HG02970 (cell line): ENCODE data around the gene MAP3K2.

Experiments used
- ATAC-seq: cut with Tn5 transposase; IDR thresholded peaks from one replicate; pipeline ENCODE4 v1.9.1; 2021; ENCODE audit warnings: mild to moderate bottlenecking, moderate library complexity, moderate number of reproducible peaks; ENCODE audit not compliant: unreplicated experiment, low FRiP score

Gene MAP3K2

DNA sequence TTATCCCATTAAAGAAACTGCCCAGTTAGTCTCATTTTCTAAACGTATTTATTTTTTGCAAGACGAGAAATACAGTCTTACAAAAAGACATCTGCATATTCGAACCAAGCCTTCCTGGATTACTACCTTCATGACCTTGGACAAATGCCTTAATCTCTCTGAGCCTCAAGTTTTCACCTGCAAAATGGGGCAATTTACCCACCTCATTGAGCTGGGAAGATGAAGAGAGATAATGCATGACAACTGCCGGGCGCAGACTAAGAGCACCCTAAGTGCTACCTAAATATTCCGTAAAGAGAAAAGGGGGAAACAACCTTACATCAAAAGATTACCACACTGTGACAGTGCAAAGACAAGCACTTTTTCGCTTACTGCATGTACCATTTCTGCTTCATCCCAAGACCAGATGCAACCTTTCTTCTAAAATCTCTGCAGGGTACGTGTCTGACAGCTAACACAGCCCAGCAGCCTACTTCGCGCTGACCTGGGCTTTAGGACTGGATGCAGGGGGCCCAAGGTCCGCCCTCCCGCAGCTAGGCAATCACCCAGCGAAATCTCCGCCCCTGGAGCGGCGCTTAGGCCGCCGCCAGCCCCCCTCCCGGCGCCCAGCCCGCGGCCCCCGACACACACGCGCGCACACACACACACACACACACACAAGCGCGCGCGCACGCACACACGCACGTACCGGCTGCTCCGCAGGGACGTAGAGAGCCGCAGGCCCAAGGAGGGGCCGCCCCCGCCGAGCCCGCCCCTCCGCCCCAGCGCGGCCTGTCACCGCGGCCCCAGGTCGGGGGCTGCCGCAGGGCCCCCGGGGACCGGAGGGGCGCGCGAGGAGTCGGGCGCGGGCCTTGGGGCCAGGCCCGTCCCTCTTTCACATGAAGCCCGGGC is 766 bp downstream of the MAP3K2 start:
- peak; percentile 57 for ATAC-seq

DNA sequence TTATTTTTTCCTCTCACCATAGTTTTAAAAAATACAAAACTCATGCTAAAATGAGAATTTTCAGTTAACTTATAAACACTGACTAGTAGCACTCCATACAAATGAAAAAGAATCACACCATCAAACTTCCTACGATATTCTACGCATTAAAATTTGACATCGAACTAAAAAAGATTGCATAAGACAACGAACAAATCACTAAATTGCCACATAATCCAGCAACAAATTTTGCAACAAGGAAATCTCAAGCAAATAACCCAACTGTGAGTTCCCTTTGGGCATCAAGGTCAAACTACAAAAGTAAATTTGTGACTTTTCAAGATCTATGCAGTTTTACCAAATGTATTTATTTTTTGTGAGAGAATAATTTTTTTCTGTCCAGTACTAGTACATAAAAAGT is 1.5 kb downstream of the MAP3K2 start:
- no peak for ATAC-seq

DNA sequence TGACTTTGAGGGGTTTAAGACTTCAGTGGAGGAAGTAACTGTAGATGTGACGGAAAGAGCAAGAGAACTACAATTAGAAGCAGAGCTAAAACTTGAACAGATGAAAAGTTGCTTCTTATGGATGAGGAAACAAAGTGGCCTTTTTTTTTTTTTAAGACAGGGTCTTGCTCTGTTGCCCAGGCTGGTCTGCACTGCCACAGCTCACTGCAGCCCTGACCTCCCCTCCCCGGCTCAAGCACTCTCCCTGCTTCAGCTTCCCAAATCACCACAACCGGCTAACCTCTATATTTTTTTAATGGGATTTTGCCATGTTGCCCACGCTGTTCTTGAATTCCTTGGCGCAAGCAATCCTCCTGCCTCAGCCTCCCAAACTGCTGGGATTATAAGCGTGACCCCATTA is 3.2 kb downstream of the MAP3K2 start:
- no peak for ATAC-seq

DNA sequence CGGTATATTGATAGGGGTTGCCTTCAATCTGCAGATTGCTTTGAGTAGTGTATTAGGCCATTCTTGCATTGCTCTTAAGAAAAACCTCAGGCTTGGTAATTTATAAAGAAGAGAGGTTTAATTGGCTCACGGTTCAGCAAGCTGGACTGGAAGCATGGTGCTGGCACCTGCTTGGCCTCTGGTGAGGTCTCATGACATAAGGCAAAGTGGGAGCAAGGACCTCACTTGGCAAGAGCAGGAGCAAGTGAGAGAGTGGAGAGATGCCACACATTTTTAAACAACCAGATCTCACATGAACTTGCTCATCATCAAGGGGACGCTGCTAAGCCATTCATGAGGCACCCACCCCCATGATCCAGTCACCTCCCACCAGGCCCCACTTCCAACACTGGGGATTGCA is 4.9 kb downstream of the MAP3K2 start:
- ATAC-seq, result no peak

DNA sequence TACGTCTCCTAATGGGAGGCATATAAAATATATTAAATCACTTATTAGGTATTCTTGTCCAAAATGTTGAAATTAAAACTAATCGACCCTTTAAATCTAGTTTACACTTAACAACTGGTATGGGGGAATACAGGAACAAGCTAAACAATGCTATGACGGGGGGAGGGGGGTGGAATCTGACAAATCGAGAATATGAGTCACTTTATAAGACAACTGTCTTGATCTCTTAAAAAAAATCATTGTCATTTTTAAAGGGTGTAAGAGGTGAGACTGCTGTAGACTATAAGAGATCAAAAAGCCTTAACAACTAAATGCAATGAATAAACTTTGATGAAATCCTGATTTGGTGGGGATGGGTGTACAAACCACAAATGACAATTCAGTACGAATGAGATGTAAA is 6.0 kb downstream of the MAP3K2 start:
- no peak for ATAC-seq

DNA sequence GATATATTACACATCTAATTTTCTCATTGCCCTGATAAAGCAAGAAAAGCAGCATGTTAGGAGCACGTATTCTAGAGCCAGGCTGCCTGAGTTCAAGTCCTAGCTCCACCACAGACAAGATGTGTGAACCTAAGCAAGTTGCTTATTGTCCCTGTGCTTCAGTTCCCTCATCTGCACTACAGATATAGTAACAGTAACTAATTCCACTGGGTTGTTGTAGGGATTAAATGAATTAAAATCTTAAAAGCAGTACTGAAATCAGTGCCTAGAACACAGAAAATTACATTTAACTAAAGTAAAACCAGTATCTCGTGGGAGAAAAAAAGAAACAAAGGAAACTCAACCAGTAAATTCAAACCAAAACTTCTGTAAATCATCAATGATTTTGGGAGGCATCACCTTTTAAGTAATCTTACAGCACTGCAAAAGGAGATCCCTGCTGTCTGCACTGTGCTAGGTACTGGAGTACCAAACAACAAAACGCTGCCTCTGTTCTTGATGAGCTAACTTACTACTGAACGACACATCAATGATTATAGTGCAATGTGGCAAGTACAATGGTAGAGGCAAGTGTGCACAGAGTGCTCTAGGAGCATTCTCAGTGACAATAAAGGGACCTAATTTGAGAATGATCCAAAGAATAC is 7.9 kb downstream of the MAP3K2 start:
- no peak for ATAC-seq

DNA sequence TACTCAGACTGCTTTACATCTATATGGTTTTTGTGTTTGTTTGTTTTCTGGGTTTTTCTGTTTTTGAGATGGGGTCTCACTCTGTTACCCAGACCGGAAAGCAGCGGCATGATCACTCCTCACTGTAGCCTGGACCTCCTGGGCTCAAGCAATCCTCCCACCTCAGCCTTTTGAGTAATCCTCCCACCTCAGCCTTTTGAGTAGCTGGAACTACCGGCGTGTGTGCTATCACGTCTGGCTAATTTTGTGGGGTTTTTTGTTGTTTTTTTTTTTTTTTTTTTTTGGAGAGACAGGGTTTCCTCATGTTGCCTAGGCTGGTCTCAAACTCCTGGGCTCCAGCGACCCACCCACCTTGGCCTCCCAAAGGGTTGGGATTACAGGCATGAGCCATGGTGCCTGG is 9.1 kb downstream of the MAP3K2 start:
- no peak for ATAC-seq

DNA sequence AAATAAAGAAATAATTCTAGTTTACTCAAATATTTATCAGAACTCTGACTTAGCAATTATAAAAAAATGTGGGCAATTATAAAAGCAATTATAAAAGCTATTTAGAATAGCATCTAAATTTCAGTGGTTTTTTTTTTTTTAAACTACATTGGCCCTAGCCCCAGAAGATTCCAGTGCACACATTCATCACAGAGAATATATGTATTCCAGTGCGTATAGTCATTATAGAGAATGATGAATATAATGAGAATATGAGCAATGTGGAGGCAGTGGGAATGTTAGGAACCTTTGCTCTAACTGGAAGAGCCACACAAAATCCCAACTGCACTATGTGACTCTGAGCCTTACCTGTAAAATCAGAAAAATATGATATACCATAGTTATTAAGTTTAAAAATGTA is 10.5 kb downstream of the MAP3K2 start:
- no peak for ATAC-seq

DNA sequence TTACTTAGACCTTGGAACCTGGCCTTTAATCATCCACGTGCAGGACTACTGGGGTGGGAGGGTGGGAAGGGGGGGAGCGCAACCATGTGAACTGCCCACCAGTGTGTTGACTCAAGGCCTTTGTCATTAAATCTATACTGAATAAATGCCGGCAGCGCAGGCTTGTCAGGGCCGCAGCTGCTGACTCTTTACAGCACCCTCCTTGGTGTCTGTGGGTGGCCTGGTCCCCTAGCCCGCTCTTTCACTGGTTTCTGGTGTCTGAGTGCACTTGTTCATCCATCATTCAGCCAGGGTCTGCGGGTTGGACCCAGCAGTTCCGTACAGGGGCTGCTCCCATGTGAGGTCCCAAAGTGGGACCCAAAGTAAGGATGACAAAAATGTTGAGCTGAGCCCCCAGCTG is 11.5 kb downstream of the MAP3K2 start:
- no peak for ATAC-seq

DNA sequence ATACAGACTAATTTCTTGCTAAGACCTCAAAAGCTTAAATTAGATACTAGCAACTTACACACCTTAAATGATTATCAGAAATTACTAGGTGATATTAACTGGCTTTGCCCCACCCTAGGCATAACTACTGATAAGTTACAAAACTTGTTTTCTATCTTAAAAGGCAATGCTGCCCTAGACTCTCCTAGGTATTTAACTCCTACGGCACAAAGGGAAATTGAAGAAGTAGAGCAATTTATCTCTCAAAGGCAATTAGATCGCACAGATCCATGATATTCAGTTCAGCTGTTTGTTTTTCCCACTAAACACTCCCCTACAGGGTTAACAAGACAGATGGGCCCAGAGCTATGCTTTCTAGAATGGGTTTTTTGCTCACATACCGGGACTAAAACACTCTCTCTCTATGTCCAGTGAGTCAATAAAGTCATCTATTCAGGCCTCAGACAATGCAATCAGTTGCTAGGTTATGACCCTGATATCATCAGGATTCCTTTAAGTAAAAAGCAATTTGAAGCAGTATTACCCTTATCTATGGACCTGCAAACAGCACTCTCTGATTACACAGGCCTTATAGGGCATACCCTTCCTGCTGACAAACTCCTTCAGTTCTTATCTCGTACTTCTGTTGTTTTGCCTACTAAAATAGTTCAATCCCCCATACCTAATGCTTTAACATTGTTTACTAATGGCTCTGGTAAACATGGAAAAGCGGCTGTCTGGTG is 14.3 kb downstream of the MAP3K2 start:
- ATAC-seq, result no peak

DNA sequence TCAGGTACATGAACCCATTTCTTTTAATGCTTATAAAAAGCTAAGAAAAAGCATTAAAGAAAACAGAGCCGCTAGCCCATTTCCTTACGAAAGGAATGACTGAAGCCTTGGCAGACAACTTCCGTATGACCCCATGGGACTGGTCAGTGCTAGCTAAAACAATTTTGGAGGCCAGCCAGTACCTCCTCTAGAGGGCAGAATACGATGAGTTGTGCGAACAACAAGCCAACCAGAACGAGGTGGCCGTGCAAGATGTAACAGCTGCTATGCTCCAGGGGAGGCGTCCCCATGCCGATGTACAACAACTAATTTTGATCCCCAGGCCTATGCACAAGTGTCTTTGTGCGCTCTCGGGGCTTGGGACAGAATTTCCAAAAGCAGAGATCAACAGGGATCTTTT is 16.7 kb downstream of the MAP3K2 start:
- ATAC-seq, result no peak

DNA sequence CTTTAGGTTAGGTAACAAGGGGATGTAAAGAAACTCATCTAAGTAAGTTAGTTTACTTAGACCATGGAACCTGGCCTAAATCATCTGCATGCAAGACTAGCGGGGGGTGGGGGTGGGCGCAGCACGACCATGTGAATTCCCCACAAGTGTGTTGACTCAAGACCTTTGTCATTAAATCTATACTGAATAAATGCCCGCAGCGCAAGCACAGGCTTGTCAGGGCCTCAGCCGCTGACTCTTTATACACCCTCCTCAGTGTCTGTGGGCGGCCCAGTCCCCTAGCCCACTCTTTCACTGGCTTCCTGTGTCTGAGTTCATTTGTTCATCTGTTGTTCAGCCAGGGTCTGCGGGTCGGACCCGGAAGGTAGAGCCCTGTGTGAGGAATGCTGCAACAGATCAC is 17.8 kb downstream of the MAP3K2 start:
- no peak for ATAC-seq

DNA sequence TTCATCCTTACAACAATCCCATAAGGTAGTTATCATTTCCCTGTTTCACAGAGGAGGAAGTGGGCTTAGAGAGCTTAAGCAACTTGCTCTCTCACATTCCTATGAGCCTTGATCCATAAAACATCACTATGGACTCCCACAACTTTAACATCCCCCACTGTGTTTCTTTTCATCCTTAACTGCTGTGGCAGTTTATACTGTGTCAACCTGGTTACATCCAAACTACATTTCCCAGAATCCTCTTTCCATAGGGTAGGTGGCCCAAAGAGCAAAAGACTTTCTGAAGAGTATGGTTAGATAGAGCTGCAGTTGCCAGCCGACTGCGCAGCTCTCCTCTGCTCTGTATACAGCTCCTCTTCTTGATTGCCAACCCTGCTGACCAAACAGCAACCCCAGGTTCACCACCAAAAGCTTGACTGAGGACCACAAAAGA is 22.5 kb downstream of the MAP3K2 start:
- ATAC-seq, result no peak

DNA sequence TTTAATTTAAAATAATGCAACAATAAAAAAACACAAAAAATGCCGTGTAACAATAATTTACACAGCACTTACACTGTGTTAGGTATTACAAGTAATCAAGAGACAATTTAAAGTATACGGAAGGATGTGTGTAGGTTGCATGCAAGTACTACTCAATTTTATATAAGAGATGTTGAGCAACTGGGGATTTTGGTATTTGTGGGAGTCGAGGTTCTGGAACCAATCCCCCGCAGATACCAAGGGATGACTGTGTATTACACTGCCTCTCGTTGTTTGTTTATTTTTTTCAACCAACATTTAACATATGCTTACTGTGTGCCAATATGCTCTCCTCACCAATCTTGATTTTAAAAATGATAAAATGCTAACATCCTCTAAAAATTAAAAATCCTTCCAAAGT is 24.8 kb downstream of the MAP3K2 start:
- ATAC-seq, result no peak

DNA sequence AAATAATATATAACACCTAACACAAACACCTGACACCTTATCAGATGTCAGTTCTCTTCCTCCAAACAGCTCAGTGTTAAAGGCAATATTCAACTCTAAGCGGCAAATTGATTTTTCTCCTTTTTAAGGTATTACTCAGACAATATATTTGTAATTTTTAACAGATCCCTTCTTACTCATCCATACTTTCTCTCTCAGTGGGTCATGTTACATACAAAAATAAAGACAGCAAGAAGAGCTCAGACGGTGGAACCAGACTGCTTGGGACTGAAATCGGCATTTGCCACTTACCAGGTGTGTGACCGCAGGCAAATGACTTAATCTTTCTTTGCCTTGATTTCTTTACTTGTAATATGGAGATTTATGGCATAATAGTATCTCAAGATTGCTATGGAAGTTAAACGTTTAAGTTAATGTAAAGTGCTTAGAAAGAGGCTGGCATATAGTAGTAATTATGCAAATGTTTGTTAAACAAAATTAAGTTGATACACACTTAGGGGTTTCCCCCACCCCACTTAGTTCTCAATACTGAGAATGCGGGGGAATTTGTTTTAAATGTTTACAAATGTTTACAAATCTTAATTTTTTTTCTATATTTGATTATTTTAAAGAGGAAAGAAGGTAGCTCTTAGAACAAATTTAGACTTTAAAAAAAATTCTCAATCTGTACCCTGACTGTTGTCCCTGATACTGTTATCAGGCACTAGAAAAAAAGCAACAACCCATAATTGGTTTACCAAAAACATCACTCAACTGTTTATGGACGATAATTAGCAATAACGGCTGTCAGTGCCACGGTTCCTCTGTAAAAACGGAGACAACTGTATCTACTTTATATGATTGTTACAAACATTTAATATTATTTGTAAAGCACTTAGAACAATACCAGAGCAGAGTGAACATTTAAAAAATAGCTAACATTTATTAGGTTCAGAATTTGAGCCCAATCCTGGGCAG is 25.6 kb downstream of the MAP3K2 start:
- no peak for ATAC-seq

DNA sequence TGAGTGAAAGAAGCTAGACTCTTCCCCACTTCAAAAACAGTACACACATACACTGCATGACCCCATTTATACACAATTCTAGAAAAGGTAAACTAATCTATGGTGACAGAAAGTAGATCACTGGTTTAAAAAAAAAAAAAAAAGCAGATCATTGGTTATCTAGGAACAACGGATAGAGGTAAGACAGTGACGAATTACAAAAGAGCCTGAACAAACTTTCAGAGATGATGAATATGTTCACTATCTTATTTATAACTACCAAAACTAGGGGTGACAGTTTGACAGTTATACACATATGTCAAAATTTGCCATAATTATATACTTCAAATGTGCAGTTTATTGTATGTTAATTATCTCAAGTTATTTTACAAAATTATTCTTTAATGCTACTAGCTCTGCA is 27.5 kb downstream of the MAP3K2 start:
- ATAC-seq, result no peak

DNA sequence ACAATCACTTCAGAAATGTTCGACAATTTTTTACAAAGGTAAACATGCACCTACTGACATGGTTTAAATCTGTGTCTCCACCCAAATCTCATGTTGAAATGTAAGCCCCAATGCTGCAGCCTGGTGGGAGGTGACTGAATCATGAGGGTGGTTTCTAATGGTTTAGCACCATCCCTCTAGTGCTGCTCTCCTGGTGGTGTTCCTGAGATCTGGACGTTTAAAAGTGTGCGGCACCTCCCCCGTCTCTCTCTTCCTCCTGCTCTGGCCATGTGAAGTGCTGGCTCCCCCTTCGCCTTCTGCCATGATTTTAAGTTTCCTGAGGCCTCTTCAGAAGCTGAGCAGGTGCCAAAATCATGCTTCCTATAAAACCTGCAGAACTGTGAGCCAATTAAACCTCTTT is 28.3 kb downstream of the MAP3K2 start:
- no peak for ATAC-seq

DNA sequence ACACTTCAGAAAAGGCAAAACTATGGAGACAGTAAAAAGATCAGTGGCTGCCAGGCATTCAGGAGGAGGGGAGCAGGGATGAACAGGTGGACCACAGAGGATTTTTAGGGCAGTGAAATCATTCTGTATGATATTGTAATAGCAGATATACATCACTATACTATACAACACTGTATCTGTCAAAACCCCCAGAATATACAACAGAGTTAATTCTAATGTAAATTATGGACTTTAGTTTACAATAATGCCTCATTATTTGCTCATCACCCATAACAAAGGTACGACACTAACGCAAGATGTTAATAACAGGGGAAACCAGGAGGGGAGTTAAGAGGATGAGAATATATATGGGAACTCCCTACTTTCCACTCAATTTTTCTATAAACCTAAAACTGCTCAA is 28.8 kb downstream of the MAP3K2 start:
- no peak for ATAC-seq

DNA sequence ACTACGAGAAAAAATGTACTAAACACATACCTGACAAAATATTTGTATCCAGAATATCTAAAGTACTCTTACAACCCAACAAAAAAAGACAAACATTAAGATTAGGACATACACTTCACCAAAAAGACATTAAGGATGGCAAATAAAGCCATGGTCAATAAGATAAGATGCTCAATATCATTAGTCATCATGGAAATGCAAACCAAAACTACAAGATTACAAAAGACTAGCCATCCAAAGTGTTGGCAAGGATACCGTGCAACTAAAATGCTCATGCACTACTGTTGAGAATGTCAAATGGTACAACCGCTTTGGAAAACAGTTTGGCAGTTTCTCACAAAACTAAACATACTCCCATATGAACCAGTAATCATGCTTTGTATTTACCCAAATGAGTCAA is 29.7 kb downstream of the MAP3K2 start:
- ATAC-seq, result no peak

DNA sequence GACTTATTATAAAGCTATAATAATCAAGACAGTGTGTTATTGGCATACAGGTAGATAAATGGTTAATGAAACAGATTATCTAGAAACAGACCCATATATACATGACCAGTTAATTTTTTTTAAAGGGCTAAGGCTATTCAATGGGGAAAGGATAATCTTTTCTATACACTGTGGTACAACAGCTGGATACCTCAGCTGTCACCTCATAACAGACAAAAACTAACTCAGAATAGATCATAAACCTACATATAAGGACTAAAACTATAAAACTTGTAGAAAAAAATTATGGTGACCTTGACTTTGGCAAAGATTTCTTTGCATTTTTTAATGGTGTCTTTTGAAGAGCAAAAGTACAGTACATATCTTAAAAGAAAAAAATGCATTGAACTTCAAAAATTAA is 30.2 kb downstream of the MAP3K2 start:
- ATAC-seq, result no peak
